HEK293T (cell line): ENCODE measurements around the gene GABRB1.

Experiments
- BHLHE40 ChIP-seq: fragments of 450-650 bp; IDR thresholded peaks from 2 replicates; pipeline ENCODE4 v1.6.1; 2016; ENCODE audit warnings: mild to moderate bottlenecking, moderate library complexity, borderline replicate concordance
- CTBP1 ChIP-seq: fragments of 450-650 bp; IDR thresholded peaks from 2 replicates; pipeline ENCODE4 v1.6.1; 2016; ENCODE audit warnings: borderline replicate concordance
- ELF4 ChIP-seq: fragments of 450-650 bp; IDR thresholded peaks from 2 replicates; pipeline ENCODE4 v1.6.1; 2017; ENCODE audit warnings: antibody characterized with exemption
- SP1 ChIP-seq: fragments of 450-650 bp; IDR thresholded peaks from 2 replicates; pipeline ENCODE4 v1.6.1; 2017
- SUZ12 ChIP-seq: fragments of 450-650 bp; IDR thresholded peaks from 2 replicates; pipeline ENCODE4 v1.6.1; 2016; ENCODE audit warnings: mild to moderate bottlenecking
- TARDBP ChIP-seq: fragments of 450-650 bp; IDR thresholded peaks from 2 replicates; pipeline ENCODE4 v1.6.1; 2016
- ZNF384 ChIP-seq: fragments of 450-650 bp; IDR thresholded peaks from 2 replicates; pipeline ENCODE4 v1.6.1; 2016

DNA sequence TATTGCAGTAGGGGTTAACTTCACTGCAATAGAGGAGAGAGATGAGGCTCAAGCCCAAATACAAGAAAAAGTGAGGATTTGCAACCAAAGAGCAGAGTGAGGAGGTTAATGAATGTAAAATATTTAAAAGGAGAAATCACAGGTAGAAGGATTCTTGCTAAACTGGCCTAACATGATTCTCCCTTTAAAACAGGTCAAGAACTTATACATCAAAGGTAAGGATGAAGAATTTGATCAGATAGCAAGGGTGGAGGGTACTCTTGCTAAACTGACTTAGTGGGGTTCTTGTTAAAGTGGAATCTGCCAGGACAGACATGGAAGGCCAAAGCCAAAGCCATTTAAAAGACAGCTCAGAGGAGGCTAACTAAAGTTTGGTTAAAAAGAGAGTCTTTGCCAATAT, 193.0 kb downstream of the GABRB1 start:
- no peak for TF ChIP-seq ELF4
- TF ChIP-seq SP1: no peak
- TF ChIP-seq SUZ12: no peak
- TF ChIP-seq TARDBP: no peak
- no peak for TF ChIP-seq ZNF384
- no peak for TF ChIP-seq BHLHE40
- TF ChIP-seq CTBP1: no peak
